IMR-90 (cell line): ENCODE results near the gene STAM.

ENCODE experiments used
- CTCF ChIP-seq: conservative IDR thresholded peaks from 2 replicates; pipeline ENCODE4 v1.5.1; 2012; ENCODE audit warnings: mild to moderate bottlenecking, low read depth, low read length, improper control_type of control experiment
- RAD21 ChIP-seq: IDR thresholded peaks from 2 replicates; pipeline ENCODE4 v1.6.1; 2012; ENCODE audit warnings: low read length, improper control_type of control experiment
- SMC3 ChIP-seq: fragments of 150-350 bp; IDR thresholded peaks from 2 replicates; pipeline ENCODE4 v1.6.1; 2016; ENCODE audit warnings: low read depth, mild to moderate bottlenecking, antibody characterized with exemption, low read length, moderate library complexity

GRCh38 chr10:17674566-17674965 lies 30.6 kb downstream of the STAM start:
- TF ChIP-seq SMC3 = no peak
- TF ChIP-seq CTCF = no peak
- no peak for TF ChIP-seq RAD21
